HCT116 (cell line): ENCODE results near the gene LKAAEAR1. TPM values are rescaled to one million over a fixed set of nuclear protein-coding genes. Genes with fewer than 3 reads are reported as not detected.

Source experiments
- ATAC-seq: fragments of 200-7000 bp; cut with Tn5 transposase; 2 replicates; pipeline ENCODE4 v1.9.1; 2020; ENCODE audit warnings: mild to moderate bottlenecking, moderate library complexity
- BruUV-seq: library from RNA; stranded (reverse); fragments of 400-500 nt; replicated peaks from 2 replicates; lab custom pipeline; 2021; lab: Mats Ljungman, UMichigan
- CTCF ChIA-PET: fragments of 300-600 bp; sonication (Branson Sonifier 250); formaldehyde crosslinking; loops from one replicate; lab custom pipeline; 2021; ENCODE audit warnings: antibody characterized with exemption; lab: Charles Lee
- POLR2A ChIA-PET: fragments of 300-600, 350-600 bp; sonication (Branson Sonifier 250); formaldehyde crosslinking; loops from one replicate; lab custom pipeline; 2021; ENCODE audit warnings: antibody characterized with exemption; lab: Charles Lee
- RAD21 ChIA-PET, 2 experiments: fragments of 300-600 bp; sonication (Branson Sonifier 250); formaldehyde crosslinking; loops; one replicate each; lab custom pipeline; 2023; ENCODE audit warnings: low total read pairs in 2 of 2; ENCODE audit not compliant: uncharacterized antibody in 2 of 2, unreplicated experiment in 2 of 2, low non-redundant PET in 1 of 2; lab: Charles Lee
- DNase-seq: peaks from one replicate; pipeline ENCODE4 v3.0.0-alpha.2; 2010; ENCODE audit warnings: low read depth, low spot score
- H2AFZ ChIP-seq: fragments of 200-600 bp; shearing (Covaris generic), sonication (generic); 2 replicates; pipeline ENCODE4 v1.6.1; 2017; ENCODE audit warnings: low read depth, mixed run types, mixed read lengths, antibody characterized with exemption, low read length; ENCODE audit not compliant: poor library complexity, severe bottlenecking
- H3K27ac ChIP-seq: 2 replicates; pipeline ENCODE4 v1.5.1; 2012; ENCODE audit warnings: low read depth, low read length
- H3K27me3 ChIP-seq: fragments of 200-600 bp; sonication (generic); 2 replicates; pipeline ENCODE4 v1.6.1; 2016; ENCODE audit warnings: mixed run types, low read length, mixed read lengths; ENCODE audit not compliant: insufficient read depth
- H3K36me3 ChIP-seq, 2 experiments: fragments of 200-500 bp in 1 of 2; fragments of 200-600 bp in 1 of 2; sonication (Bioruptor generic) in 1 of 2; sonication (generic) in 1 of 2; 2 replicates each; pipeline versions ENCODE4 v1.5.1 to v1.6.1; 2014 to 2016; ENCODE audit warnings: low read length in 2 of 2, inconsistent platforms in 1 of 2, mixed read lengths in 1 of 2, mixed run types in 1 of 2; ENCODE audit not compliant: insufficient read depth in 2 of 2, control insufficient read depth in 1 of 2
- H3K4me1 ChIP-seq, 2 experiments: fragments of 200-600 bp in 1 of 2; sonication (generic) in 1 of 2; 2 replicates each; pipeline versions ENCODE4 v1.5.1 to v1.6.1; 2012 to 2017; ENCODE audit warnings: low read length in 2 of 2, inconsistent platforms in 1 of 2, mild to moderate bottlenecking in 1 of 2, mixed read lengths in 1 of 2, mixed run types in 1 of 2, moderate library complexity in 1 of 2; ENCODE audit not compliant: insufficient read depth in 2 of 2, control insufficient read depth in 1 of 2
- H3K4me2 ChIP-seq: fragments of 200-600 bp; sonication (generic); 2 replicates; pipeline ENCODE4 v1.6.1; 2017; ENCODE audit warnings: mixed run types, low read length, mixed read lengths
- H3K4me3 ChIP-seq, 2 experiments: fragments of 200-600 bp in 1 of 2; sonication (generic) in 1 of 2; replicated peaks in 1 of 2; 2 replicates each; pipeline ENCODE4 v1.5.1; 2011 to 2016; ENCODE audit warnings: low read length in 2 of 2, control low read depth in 1 of 2, low read depth in 1 of 2, mild to moderate bottlenecking in 1 of 2, mixed read lengths in 1 of 2, mixed run types in 1 of 2
- H3K79me2 ChIP-seq: fragments of 200-600 bp; sonication (generic); 2 replicates; pipeline ENCODE4 v1.6.1; 2017; ENCODE audit warnings: mild to moderate bottlenecking, mixed run types, low read length, moderate library complexity, mixed read lengths; ENCODE audit not compliant: insufficient read depth
- H3K9ac ChIP-seq: fragments of 200-600 bp; sonication (generic); 2 replicates; pipeline ENCODE4 v1.6.1; 2016; ENCODE audit warnings: low read length, mixed read lengths
- H3K9me2 ChIP-seq: fragments of 200-600 bp; sonication (generic), shearing (Covaris generic); 2 replicates; pipeline ENCODE4 v1.6.1; 2017; ENCODE audit warnings: mixed run types, mild to moderate bottlenecking, moderate library complexity; ENCODE audit not compliant: insufficient read depth
- H3K9me3 ChIP-seq, 2 experiments: fragments of 200-500 bp in 1 of 2; fragments of 200-600 bp in 1 of 2; sonication (Bioruptor generic) in 1 of 2; sonication (generic) in 1 of 2; 2 replicates each; pipeline ENCODE4 v1.6.1; 2014 to 2017; ENCODE audit warnings: low read length in 2 of 2, mixed read lengths in 2 of 2, inconsistent platforms in 1 of 2, low read depth in 1 of 2, mild to moderate bottlenecking in 1 of 2, mixed run types in 1 of 2, moderate library complexity in 1 of 2; ENCODE audit not compliant: control insufficient read depth in 1 of 2, insufficient read depth in 1 of 2
- H4K20me1 ChIP-seq: fragments of 200-600 bp; sonication (generic), shearing (Covaris generic); 2 replicates; pipeline ENCODE4 v1.6.1; 2017; ENCODE audit warnings: mixed run types, mild to moderate bottlenecking, moderate library complexity; ENCODE audit not compliant: insufficient read depth
- CBX3 ChIP-seq: IDR thresholded peaks from 2 replicates; pipeline ENCODE4 v1.6.1; 2012; ENCODE audit warnings: low read depth
- CEBPB ChIP-seq: IDR thresholded peaks from 2 replicates; pipeline ENCODE4 v1.6.1; 2012; ENCODE audit warnings: low read depth
- EGR1 ChIP-seq: IDR thresholded peaks from 2 replicates; pipeline ENCODE4 v1.6.1; 2012; ENCODE audit warnings: low read depth
- ELF1 ChIP-seq: IDR thresholded peaks from 2 replicates; pipeline ENCODE4 v1.6.1; 2012; ENCODE audit warnings: low read depth, borderline replicate concordance
- EZH2 ChIP-seq: fragments of 200-600 bp; sonication (generic); IDR thresholded peaks from 2 replicates; pipeline ENCODE4 v1.6.1; 2017; ENCODE audit warnings: antibody characterized with exemption, mixed run types
- EZH2phosphoT487 ChIP-seq: fragments of 200-600 bp; IDR thresholded peaks from 2 replicates; pipeline ENCODE4 v1.6.1; 2018; ENCODE audit warnings: antibody characterized with exemption, borderline replicate concordance
- FOSL1 ChIP-seq: IDR thresholded peaks from 2 replicates; pipeline ENCODE4 v1.6.1; 2012; ENCODE audit warnings: low read depth
- JUND ChIP-seq: IDR thresholded peaks from 2 replicates; pipeline ENCODE4 v1.6.1; 2012
- POLR2A ChIP-seq: IDR thresholded peaks from 2 replicates; pipeline ENCODE4 v1.7.0; 2011; ENCODE audit warnings: borderline replicate concordance; ENCODE audit not compliant: insufficient read depth, insufficient read length; ENCODE audit errors: extremely low read depth
- POLR2AphosphoS5 ChIP-seq: IDR thresholded peaks from 2 replicates; pipeline ENCODE4 v1.6.1; 2011; ENCODE audit warnings: mild to moderate bottlenecking, low read depth, low read length, moderate library complexity
- SIN3A ChIP-seq: IDR thresholded peaks from 2 replicates; pipeline ENCODE4 v1.6.1; 2012; ENCODE audit warnings: low read depth
- SP1 ChIP-seq: IDR thresholded peaks from 2 replicates; pipeline ENCODE4 v1.6.1; 2012; ENCODE audit warnings: low read depth
- TCF7L2 ChIP-seq: IDR thresholded peaks from 2 replicates; pipeline ENCODE4 v1.7.0; 2011; ENCODE audit warnings: borderline replicate concordance, inconsistent platforms; ENCODE audit not compliant: insufficient read depth, insufficient read length; ENCODE audit errors: extremely low read depth
- YY1 ChIP-seq: IDR thresholded peaks from 2 replicates; pipeline ENCODE4 v1.6.1; 2011; ENCODE audit warnings: low read length, low read depth, moderate library complexity, mild to moderate bottlenecking; ENCODE audit not compliant: insufficient replicate concordance; ENCODE audit errors: extremely low read depth
- ZFX ChIP-seq: fragments of 450-650 bp; IDR thresholded peaks from 2 replicates; pipeline ENCODE4 v1.6.1; 2017
- ZNF274 ChIP-seq: fragments of 200-500 bp; sonication (Bioruptor generic); IDR thresholded peaks from 2 replicates; pipeline ENCODE4 v1.6.1; 2014; ENCODE audit warnings: mild to moderate bottlenecking, low read depth, low read length, inconsistent platforms
- intact Hi-C: fragments of 100-400 bp; cut with micrococcal nuclease; formaldehyde crosslinking; loops from 2 replicates; pipeline ENCODE4 v1.10.0; 2022
- total RNA-seq: library from RNA; stranded (reverse); gene quantifications from one replicate; pipeline ENCODE4 v1.2.1, GENCODE V29; 2021; ENCODE audit not compliant: unreplicated experiment
- TF ChIP-seq, protein P1 (sequence below): IDR thresholded peaks from 2 replicates; pipeline ENCODE4 v1.6.1; 2012
- TF ChIP-seq, protein P2 (sequence below): IDR thresholded peaks from 2 replicates; pipeline ENCODE4 v1.6.1; 2011; ENCODE audit warnings: mild to moderate bottlenecking, low read length, moderate library complexity; ENCODE audit not compliant: insufficient replicate concordance; ENCODE audit errors: extremely low read depth

LKAAEAR1 gene
- total RNA-seq, 1 experiment from 2014 or later = not detected

DNA sequence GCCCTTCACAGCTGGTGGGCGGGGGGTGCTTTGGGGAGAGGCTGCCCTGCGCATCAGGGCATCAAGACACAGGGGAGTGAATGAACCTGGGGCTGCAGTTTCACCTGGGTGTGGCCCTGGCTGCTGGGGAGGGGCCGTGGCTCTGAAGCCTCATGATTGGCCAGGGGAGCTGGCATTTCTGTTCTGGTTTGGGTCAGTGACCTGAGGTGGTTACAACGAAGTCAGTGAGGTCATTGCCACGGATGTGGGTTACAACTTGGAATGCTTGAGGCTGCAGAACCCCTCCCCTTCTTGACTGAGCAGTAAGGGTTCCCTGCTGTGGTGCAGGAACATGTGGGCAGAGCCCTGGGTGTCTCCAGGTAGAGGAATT lies 18.2 kb downstream of the LKAAEAR1 start:
- no TSS peak for BruUV-seq
- Histone ChIP-seq H3K9me3 (no peaks in the 10 kb centered on the region), H3K4me2 (peak overlapping the region; percentile 61), H3K4me1 (peaks cover 42 to 54% of the 10 kb centered on the region in 2 experiments), H2AFZ (no peak overlapping the region), H3K27me3 (no peaks in the 10 kb centered on the region), H3K79me2 (no peaks in the 10 kb centered on the region), H3K9ac (no peak overlapping the region), H3K4me3 (no peak overlapping the region), H3K36me3 (no peaks in the 10 kb centered on the region), H4K20me1 (no peaks in the 10 kb centered on the region), H3K9me2 (no peaks in the 10 kb centered on the region), H3K27ac (peak overlapping the region; percentile 35; the same call in 1 of the 2 replicates)
- peak; percentile 54 for ATAC-seq
- DNase-seq = peak; percentile 62
- ChIA-PET POLR2A (interaction anchor here (1.4 kb wide), 1 partner anchor 27 kb away, joined by 3 read pairs; no protein-coding TSS in a partner anchor), CTCF (interaction anchor here (1.1 kb wide), 1 partner anchor 27 kb away, joined by 4 read pairs; no protein-coding TSS in a partner anchor), RAD21 (interaction anchor here in 1 of 2 experiments (0.8 kb wide), 1 partner anchor 27 kb away, joined by 3 read pairs; no protein-coding TSS in a partner anchor)
- no peak for TF ChIP-seq EZH2
- TF ChIP-seq EZH2phosphoT487 = no peak
- no peak for TF ChIP-seq ELF1
- intact Hi-C loops = no loop called here

DNA sequence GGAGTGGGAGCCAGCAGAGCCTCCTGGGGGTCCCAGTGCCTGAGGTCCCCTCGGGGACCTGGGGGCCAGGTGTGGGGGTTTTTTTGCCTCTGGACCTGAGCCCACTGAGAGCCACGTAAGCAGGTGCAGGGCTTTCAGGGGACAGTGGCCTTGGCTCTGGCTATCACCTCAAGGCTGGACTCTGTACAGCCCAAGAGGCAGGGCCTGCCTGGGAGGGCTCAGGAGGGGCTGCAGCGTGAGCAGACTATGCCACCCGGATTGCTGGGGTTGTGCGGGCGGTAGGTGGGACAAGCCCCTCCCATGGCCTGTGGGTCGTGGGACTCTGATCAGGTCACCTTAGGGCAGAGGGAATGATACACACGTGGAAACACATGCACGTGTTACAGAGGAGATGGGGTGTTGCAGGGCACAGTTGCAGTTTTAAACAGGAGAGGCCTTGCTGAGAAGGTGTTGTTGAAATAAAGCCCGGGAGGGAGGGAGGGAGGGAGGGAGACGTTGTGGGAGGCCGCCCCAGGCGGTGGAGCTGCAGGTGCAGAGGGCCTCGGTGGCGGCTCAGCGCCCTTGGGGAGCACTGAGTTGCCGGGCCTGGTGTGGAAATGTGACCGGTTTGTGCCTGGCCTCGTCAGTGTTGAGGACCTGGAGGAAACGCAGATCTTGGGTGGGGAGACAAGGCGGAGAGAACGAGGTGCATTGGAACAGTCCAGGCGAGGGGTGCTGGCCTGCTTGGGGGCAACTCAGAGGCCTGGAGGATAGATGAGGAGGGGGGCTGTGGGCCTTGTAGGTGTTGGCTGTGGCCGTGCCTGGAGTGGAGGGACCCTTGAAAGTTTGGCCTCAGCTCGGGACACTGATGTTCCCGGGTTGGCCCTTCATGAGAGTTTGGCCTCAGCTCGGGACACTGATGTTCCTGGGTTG lies 18.9 kb downstream of the LKAAEAR1 start:
- peak overlapping the region; percentile 84 for H3K4me2 ChIP-seq
- POLR2A ChIA-PET = interaction anchor here (1.0 to 1.4 kb wide), 2 partner anchors 11 to 26 kb away, joined by 3 read pairs; no protein-coding TSS in a partner anchor
- no peaks in the 10 kb centered on the region for H3K9me3 ChIP-seq
- RAD21 ChIA-PET = interaction anchor here in 1 of 2 experiments (0.8 kb wide), 1 partner anchor 26 kb away, joined by 3 read pairs; no protein-coding TSS in a partner anchor
- no peaks in the 10 kb centered on the region for H3K27me3 ChIP-seq
- intact Hi-C loops = no loop called here
- H3K9me2 ChIP-seq = no peaks in the 10 kb centered on the region
- H3K27ac ChIP-seq = peak overlapping the region; percentile 15; the same call in 1 of the 2 replicates
- ATAC-seq = no peak
- no peak overlapping the region for H2AFZ ChIP-seq
- H3K4me3 ChIP-seq = no peak overlapping the region
- TF ChIP-seq FOSL1 (no peak), EZH2 (no peak), EZH2phosphoT487 (no peak), SP1 (no peak), CEBPB (no peak), POLR2A (no peak), JUND (no peak), CBX3 (no peak), SIN3A (no peak), TCF7L2 (no peak), ZFX (no peak), YY1 (no peak), POLR2AphosphoS5 (no peak), EGR1 (no peak), ZNF274 (no peak)
- TF ChIP-seq, protein P1, sequence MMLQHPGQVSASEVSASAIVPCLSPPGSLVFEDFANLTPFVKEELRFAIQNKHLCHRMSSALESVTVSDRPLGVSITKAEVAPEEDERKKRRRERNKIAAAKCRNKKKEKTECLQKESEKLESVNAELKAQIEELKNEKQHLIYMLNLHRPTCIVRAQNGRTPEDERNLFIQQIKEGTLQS = no peak
- TF ChIP-seq, protein P2, sequence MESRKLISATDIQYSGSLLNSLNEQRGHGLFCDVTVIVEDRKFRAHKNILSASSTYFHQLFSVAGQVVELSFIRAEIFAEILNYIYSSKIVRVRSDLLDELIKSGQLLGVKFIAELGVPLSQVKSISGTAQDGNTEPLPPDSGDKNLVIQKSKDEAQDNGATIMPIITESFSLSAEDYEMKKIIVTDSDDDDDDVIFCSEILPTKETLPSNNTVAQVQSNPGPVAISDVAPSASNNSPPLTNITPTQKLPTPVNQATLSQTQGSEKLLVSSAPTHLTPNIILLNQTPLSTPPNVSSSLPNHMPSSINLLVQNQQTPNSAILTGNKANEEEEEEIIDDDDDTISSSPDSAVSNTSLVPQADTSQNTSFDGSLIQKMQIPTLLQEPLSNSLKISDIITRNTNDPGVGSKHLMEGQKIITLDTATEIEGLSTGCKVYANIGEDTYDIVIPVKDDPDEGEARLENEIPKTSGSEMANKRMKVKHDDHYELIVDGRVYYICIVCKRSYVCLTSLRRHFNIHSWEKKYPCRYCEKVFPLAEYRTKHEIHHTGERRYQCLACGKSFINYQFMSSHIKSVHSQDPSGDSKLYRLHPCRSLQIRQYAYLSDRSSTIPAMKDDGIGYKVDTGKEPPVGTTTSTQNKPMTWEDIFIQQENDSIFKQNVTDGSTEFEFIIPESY = no peak
- no peaks in the 10 kb centered on the region for H3K79me2 ChIP-seq
- no TSS peak for BruUV-seq
- H3K9ac ChIP-seq = no peak overlapping the region
- H4K20me1 ChIP-seq = no peaks in the 10 kb centered on the region
- no peak for DNase-seq
- peaks cover 42 to 54% of the 10 kb centered on the region in 2 experiments for H3K4me1 ChIP-seq
- CTCF ChIA-PET = interaction anchor here (0.7 to 1.3 kb wide), 3 partner anchors 27 to 85 kb away, joined by 3 to 4 read pairs (median 4); partner anchors contain the start of gene PRPF6
- H3K36me3 ChIP-seq = no peaks in the 10 kb centered on the region
